M059J (cell line): ENCODE results near the gene RFX1. TPM values are rescaled to one million over a fixed set of nuclear protein-coding genes. Genes with fewer than 3 reads are reported as not detected.
"Not testable (repeated sequence)": the region's sequence is repeated elsewhere in the genome, so short reads cannot be mapped to it uniquely, and the experiment has no call there.

Experiments
- DNase-seq: peaks from one replicate; pipeline ENCODE4 v3.0.0-alpha.2; 2012; ENCODE audit warnings: low read depth
- total RNA-seq: library from RNA; depleted of rRNA; stranded (reverse); fragments of >200 nt; shearing (Covaris generic); gene quantifications from 2 replicates; pipeline ENCODE4 v1.2.3, GENCODE V29; 2014; rRNA removed

The RFX1 gene
- total RNA-seq: 1.5 and 3.1 TPM in 2 replicates

- DNase-seq: peak; percentile 100
Measured at GRCh38 chr19:14006085-14006765, at the start of gene RFX1. TSS of gene RFX1 (minus strand) at chr19:14006320. CDS start at chr19:13993843, 12,477 bp downstream.

GRCh38 chr19:14055396-14055795, 49.3 kb upstream of the RFX1 start:
- DNase-seq: no peak

- no peak for DNase-seq
Measured at GRCh38 chr19:14054721-14055120, 48.6 kb upstream of the RFX1 start.

- no peak for DNase-seq
Measured at GRCh38 chr19:14054099-14054498, 48.0 kb upstream of the RFX1 start.

DNA sequence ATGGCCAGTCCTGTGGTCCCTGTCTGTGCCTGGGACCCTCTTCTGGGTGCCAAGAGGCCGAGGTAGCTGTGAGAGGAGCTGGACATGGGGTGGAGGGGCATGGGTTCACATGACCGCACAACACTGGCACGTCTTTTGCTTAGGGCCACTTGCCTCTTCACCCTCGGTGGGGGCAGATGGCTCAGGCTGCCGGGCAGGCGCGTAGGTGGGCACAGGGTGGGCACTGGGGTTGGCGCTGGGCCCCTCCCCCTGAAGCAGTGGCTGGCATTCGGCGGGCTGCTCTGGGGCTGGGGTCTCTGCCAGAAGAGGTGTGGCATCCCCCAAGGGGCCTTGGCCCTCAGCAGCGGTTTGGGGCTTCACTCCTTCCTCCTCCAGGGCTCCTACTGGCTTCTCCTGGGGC, 47.4 kb upstream of the RFX1 start:
- no peak for DNase-seq

- no peak for DNase-seq
Measured at GRCh38 chr19:14053032-14053431, 46.9 kb upstream of the RFX1 start.

DNA sequence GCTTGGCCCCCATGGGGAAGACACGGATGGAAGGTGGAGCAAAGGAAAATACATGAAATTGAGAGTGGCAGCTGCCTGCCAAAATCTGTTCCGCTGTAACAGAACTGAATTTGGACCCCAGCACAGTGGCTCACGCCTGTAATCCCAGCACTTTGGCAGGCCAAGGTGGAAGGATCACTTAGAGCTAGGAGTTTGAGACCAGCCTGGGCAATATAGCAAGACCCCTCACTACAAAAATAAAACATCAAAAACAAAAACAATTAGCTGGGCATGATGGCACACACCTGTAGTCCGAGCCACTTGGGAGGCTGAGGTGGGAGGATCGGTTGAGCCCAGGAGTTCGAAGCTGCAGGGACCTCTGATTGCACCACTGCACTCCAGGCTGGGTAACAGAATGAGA, 46.4 kb upstream of the RFX1 start:
- no peak for DNase-seq

DNA sequence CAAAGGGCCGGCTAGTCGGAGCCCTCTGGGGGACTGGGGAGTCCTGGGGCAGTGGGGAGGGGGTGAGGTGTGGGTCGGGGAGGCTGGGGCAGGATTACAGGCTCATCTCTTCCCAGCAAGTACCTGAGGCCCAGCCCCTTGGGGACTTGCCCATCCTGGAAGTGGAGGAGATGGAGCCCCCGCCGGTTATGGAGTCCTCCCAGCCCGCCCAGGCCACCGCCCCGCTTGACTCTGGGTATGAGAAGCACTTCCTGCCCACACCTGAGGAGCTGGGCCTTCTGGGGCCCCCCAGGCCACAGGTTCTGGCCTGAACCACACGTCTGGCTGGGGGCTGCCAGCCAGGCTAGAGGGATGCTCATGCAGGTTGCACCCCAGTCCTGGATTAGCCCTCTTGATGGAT, 45.9 kb upstream of the RFX1 start:
- no peak for DNase-seq

GRCh38 chr19:14050961-14051360, 44.8 kb upstream of the RFX1 start:
- DNase-seq: not testable (repeated sequence)

DNA sequence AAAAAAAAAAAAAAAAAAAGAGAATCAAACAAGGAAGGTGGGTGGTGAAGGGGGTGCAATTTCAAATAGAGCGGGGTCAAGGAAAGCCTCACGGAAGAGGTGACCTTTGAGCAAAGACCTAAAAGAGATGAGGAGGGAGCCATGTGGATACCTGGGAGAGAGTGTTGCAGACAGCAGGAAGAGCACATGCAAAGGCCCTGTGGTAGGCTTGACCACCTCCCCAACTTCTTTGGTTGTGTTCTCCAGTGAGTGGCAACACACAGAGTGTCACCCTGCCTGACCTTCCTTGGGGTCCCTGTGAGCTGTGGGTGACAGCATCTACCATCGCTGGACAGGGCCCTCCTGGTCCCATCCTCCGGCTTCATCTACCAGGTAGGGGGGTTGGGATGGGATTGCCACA, 44.4 kb upstream of the RFX1 start:
- no peak for DNase-seq

DNA sequence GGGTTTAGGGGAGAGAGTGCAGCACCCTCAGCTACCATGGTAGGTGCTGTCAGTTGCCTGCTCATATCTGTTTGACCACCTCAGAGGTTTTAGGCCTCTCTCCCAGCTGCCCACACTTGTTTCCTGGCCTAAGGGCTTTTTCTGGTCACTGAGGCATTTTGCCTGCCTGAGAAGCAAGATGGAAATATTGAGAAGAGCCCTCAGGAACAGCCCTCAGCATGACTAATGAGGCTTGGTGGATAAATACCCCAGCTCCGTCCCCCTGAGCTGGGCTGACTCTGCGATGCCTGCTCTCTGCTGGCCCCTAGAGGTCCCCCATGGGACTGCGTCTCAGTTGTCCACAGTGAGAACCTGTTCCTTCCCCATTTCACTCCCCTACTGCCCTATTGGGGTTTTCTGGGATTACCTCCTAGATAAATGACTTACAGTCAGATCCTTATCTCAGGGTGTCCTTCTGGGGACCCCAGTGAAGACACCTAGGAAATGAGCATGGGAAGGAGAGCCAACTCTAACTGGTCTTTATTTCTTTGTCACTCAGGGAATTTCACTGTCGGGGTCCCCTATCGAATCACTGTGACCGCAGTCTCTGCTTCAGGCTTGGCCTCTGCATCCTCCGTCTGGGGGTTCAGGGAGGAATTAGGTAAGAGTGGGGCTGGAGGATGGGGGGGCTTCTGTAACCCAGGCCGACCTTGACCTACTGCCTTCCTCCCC, 42.5 kb upstream of the RFX1 start:
- DNase-seq: peak; percentile 86

GRCh38 chr19:14047866-14048265, 41.7 kb upstream of the RFX1 start:
- DNase-seq: not testable (repeated sequence)

- peak; percentile 81 for DNase-seq
Measured at GRCh38 chr19:14042659-14043608, 36.8 kb upstream of the RFX1 start.

DNA sequence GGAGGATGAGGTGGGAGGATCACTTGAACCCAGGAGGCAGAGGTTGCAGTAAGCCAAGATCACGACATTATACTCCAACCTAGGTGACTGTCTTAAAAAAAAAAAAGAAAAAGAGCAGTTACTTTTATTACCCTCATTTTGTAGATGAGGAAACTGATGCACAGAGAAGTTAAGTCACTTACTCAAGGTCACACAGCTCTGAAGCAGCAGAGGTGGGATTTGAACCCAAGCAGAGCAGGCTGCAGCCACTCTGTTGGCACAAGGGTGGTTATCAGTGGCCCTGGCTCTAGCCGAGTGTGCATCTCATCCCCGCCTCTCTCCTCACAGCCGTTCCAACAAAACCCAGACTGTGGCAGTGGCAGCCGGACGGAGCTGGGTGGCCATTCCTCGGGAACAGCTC, 33.1 kb upstream of the RFX1 start:
- DNase-seq: no peak

- peak; percentile 56 for DNase-seq
Measured at GRCh38 chr19:14035706-14036105, 29.6 kb upstream of the RFX1 start.

DNA sequence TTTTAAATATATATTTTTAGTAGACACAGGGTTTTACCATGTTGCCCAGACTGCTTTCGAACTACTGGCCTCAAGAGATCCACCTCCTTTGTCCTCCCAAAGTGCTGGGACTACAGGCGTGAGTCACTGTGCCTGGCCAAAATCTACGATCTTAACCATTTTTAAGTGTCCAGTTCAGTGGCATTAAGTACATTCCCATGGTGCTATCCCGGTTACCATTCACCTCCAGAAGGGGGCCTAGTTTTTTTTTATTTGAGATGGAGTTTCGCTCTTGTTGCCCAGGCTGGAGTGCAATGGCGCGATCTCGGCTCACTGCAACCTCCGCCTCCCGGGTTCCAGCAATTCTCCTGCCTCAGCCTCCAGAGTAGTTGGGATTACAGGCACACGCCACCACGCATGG, 29.0 kb upstream of the RFX1 start:
- peak; percentile 33 for DNase-seq

GRCh38 chr19:14033946-14034345, 27.8 kb upstream of the RFX1 start:
- no peak for DNase-seq

GRCh38 chr19:14031719-14032480, 25.8 kb upstream of the RFX1 start, which contains the start of gene IL27RA:
TSS of gene IL27RA (plus strand) at chr19:14031762. CDS start at chr19:14031873, 111 bp downstream.
- peak; percentile 51 for DNase-seq

DNA sequence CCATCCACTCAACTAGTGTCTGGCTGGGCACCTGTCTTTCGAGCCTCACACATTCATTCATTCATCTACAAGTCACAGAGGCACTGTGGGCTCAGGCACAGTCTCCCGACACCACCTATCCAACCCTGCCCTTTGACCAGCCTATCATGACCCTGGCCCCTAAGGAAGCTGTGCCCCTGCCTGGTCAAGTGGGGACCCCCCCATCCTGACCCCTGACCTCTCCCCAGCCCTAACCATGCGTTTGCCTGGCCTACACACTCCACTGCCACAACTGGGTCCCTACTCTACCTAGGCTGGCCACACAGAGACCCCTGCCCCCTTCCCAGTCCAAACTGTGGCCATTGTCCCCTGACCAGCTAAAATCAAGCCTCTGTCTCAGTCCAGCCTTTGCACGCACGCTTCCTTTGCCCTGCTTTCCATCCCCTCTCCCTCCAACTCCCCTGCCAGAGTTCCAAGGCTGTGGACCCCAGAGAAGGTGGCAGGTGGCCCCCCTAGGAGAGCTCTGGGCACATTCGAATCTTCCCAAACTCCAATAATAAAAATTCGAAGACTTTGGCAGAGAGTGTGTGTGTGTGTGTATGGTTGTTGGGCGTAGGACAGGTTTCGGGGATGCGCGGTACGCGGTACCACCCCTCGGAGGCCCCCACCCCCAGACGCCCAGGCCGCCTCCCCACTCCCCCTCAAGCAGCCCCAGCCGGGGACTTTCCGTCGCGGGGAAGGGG, 25.0 kb upstream of the RFX1 start:
- DNase-seq: no peak

GRCh38 chr19:14028901-14029300, 22.8 kb upstream of the RFX1 start:
- no peak for DNase-seq
